HuH-7 (cell line): ENCODE measurements around the gene OBSCN.

Source experiments
- DNase-seq: peaks from one replicate; pipeline ENCODE4 v3.0.0; 2011; ENCODE audit warnings: low spot score

Gene OBSCN

DNA sequence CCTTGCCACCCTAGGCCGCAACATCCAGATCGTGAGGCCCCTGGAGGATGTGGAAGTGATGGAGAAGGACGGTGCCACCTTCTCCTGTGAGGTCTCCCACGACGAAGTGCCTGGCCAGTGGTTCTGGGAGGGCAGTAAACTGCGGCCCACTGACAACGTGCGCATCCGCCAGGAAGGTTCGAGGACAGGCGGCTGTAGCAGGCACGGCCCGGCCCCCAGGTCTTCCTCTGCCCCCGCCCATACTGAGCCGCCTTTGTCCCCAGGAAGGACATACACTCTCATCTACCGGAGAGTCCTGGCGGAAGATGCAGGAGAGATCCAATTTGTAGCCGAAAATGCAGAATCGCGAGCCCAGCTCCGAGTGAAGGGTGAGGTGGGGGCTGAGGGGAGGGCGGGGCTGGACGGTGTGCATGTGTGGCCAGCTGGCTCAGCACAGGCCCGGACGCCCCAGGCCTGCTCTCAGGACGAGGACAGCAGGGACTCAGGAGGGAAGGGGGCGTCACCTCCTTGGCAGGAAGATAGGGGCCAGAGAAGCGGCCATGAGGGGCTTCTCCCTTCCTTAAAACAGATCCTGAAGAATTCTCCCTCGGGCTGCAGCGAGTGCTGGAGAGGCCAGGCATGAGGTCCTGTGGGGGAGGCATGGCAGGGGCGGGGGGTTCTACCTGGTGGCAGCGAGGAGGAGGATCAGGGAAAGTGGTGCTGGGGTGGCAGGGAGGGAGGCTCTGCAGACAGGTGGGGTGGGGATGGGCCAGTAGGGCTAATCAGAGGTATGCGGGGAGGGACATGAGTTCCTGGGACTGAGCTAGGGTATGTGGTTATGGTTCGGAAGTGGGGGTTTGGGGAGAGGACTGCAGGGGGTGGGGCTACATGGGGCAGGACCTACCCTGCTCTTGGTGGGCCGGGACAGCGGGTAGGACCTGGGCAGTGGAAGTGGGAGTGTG is 69.9 kb downstream of the OBSCN start:
- DNase-seq: no peak

DNA sequence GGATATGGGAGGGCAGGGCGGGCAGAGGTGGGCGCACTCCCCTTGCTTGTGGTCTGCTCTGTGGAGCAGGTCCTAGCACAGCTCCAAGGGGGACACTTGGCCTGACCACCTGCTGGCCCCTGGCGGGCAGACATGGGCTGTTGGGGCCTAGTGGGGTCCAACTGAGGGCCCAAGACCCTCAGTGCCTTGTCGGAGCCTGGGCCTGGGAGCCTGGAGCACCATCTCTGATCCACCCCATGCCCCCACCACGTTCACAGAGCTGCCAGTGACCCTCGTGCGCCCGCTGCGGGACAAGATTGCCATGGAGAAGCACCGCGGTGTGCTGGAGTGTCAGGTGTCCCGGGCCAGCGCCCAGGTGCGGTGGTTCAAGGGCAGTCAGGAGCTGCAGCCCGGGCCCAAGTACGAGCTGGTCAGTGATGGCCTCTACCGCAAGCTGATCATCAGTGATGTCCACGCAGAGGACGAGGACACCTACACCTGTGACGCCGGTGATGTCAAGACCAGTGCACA is 70.6 kb downstream of the OBSCN start:
- no peak for DNase-seq

GRCh38 chr1:228279011-228279721 is 71.3 kb downstream of the OBSCN start:
- DNase-seq: no peak

- no peak for DNase-seq
These were observed 71.9 kb downstream of the OBSCN start for GRCh38 chr1:228279722-228280105.

DNA sequence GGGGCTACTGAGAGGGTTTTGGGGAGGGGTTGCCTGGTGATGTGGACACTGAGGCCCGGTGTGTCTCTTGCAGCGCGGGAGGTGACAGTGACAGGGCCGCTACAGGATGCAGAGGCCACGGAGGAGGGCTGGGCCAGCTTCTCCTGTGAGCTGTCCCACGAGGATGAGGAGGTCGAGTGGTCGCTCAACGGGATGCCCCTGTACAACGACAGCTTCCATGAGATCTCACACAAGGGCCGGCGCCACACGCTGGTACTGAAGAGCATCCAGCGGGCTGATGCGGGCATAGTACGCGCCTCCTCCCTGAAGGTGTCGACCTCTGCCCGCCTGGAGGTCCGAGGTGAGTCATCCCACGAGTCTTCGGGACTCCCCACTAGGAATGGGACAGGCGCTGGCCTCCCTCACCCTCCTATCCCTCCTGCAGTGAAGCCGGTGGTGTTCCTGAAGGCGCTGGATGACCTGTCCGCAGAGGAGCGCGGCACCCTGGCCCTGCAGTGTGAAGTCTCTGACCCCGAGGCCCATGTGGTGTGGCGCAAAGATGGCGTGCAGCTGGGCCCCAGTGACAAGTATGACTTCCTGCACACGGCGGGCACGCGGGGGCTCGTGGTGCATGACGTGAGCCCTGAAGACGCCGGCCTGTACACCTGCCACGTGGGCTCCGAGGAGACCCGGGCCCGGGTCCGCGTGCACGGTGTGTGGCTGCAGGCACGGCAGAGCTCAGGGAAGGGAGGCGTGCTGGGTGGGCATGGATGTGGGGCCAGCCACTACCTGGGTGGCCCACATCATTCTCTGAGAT is 72.5 kb downstream of the OBSCN start:
- no peak for DNase-seq

DNA sequence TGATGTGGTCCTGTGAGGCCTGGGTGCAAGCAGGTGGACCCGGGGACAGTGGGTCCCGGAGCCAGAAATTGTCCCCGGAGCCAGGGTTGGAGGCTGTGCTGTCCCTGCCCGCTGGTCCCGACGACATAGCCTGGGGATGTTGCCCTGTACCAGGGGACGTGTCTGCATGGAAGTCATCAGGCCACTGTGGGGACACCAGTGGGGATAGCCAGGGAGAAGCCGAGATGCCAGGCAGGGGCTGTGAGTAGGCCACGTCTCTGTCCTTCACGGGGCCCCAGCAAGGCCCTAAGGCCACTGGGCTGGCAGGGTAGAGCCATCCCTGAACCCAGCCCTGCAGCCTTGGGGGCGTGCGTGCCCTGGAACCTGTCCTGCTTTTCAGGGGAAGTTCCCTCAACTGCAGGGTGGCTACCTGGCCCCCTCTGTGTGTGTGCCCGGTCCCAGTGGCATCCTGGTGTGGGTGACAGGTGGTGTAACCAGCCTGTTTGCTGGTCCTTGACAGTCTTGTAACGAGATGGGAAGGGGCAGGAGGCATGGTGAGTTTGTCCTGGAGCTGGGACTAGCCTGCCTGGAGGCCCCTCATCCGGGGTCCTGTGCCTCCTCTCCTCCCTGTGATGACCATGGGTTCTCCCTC is 73.2 kb downstream of the OBSCN start:
- no peak for DNase-seq

- no peak for DNase-seq
These were observed 73.9 kb downstream of the OBSCN start for GRCh38 chr1:228281631-228282328.

GRCh38 chr1:228282329-228283042 is 74.6 kb downstream of the OBSCN start:
- no peak for DNase-seq

- no peak for DNase-seq
These were observed 75.2 kb downstream of the OBSCN start for GRCh38 chr1:228283043-228283371.

GRCh38 chr1:228283476-228284147 is 75.8 kb downstream of the OBSCN start:
- no peak for DNase-seq

GRCh38 chr1:228284148-228284495 is 76.3 kb downstream of the OBSCN start:
- DNase-seq: no peak

- no peak for DNase-seq
These were observed 76.7 kb downstream of the OBSCN start for GRCh38 chr1:228284521-228284920.

DNA sequence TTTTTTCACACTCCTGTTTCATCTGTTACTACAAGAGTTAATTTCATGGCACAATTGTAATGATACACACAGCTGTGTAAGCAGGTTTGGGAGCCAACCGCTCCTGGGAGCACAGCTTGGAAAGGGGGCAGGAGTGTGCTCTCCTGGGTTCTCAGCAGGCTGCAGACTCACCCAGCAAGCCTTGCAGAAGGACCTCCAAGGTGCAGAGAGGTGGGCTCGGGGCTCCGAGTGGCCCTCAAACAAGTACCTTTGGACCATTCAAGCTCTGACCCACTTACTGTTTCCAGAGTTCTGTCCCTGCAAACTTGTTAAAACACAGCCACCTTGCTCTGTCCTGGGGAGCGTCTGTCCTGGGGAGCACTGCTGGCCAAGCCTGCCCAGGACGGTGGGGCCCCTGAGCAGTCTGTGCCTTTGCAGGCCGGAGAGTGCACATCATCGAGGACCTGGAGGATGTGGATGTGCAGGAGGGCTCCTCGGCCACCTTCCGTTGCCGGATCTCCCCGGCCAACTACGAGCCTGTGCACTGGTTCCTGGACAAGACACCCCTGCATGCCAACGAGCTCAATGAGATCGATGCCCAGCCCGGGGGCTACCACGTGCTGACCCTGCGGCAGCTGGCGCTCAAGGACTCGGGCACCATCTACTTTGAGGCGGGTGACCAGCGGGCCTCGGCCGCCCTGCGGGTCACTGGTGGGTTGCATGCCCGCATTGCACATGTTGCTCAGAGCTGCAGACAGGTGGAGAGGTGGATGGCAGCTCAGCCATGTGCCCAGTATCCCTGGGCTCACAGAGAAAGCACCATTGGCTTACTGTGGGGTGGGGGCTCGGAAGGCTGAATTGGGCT is 78.0 kb downstream of the OBSCN start:
- DNase-seq: no peak

DNA sequence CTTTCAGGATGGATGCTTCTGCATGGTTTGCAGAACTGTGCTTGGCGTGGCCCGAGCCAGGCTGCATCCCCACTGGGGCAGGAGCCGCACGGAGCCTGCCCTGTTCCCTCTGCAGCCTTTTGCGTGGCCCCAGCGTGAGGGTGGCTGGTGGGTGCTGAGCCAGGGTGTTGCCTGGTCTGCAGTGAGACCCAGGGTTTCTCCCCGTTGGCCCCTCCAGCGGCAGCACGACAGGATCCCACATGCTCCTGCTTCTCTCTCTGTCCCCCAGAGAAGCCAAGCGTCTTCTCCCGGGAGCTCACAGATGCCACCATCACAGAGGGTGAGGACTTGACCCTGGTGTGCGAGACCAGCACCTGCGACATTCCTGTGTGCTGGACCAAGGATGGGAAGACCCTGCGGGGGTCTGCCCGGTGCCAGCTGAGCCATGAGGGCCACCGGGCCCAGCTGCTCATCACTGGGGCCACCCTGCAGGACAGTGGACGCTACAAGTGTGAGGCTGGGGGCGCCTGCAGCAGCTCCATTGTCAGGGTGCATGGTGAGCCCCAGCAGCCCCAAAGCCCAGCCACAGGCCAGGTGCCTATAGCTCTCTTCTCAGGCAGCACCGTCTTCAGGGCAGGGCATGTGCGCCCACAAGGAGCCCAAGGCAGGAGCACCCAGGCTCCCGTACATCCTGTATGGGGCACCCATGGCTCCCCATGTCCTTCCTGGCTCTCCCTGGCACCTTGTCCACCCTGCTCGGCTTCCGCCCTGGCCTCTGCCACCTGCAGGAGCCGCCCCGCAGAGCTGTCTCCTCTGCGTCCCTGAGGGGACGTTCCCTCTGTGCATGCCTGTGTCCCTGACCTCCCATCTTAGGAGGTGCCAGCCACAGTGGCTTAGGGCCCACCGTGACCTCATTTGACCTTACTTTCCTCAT is 78.9 kb downstream of the OBSCN start:
- no peak for DNase-seq

DNA sequence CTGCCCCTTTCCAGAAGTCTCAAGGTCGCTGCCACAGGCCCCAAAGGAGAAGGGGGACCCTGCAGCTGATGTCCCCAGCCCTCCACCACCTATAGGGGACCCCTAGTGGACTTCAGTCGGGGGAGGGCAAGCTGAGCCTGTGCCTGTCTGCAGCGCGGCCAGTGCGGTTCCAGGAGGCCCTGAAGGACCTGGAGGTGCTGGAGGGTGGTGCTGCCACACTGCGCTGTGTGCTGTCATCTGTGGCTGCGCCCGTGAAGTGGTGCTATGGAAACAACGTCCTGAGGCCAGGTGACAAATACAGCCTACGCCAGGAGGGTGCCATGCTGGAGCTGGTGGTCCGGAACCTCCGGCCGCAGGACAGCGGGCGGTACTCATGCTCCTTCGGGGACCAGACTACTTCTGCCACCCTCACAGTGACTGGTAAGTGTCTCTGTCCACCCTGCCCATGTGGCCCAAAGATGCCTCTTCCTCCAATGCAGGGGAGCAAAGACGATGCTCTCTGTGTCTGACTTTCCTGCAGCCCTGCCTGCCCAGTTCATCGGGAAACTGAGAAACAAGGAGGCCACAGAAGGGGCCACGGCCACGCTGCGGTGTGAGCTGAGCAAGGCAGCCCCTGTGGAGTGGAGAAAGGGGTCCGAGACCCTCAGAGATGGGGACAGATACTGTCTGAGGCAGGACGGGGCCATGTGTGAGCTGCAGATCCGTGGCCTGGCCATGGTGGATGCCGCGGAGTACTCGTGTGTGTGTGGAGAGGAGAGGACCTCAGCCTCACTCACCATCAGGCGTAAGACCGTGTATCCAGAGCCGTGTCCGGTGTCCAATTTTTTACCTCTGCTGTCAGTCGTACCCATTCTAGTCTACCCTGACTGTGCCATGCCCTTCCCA is 79.9 kb downstream of the OBSCN start:
- DNase-seq: no peak

- DNase-seq: no peak
These were observed 80.8 kb downstream of the OBSCN start for GRCh38 chr1:228288536-228289238.
